Esophagus squamous epithelium (tissue), 4 donors: ENCODE data around the gene ATAD1.
"Not testable (repeated sequence)": the region's sequence is repeated elsewhere in the genome, so short reads cannot be mapped to it uniquely, and the experiment has no call there.

Experiments
- POLR2A ChIP-seq, 4 donors: fragments of 450-650 bp; IDR thresholded peaks; one replicate each; pipeline ENCODE4 v1.6.1; 2017; ENCODE audit warnings: antibody characterized with exemption in 4 of 4, mild to moderate bottlenecking in 4 of 4, moderate library complexity in 3 of 4
- TF ChIP-seq, protein P1 (sequence below), 6 experiments: fragments of 450-650 bp in 4 of 6; fragments of 200-600 bp in 2 of 6; sonication (generic) in 2 of 6; IDR thresholded peaks; one replicate each; pipeline ENCODE4 v1.5.1; 2016 to 2019; ENCODE audit warnings: antibody characterized with exemption in 6 of 6, mild to moderate bottlenecking in 4 of 6, moderate library complexity in 4 of 6

- TF ChIP-seq, protein P1, sequence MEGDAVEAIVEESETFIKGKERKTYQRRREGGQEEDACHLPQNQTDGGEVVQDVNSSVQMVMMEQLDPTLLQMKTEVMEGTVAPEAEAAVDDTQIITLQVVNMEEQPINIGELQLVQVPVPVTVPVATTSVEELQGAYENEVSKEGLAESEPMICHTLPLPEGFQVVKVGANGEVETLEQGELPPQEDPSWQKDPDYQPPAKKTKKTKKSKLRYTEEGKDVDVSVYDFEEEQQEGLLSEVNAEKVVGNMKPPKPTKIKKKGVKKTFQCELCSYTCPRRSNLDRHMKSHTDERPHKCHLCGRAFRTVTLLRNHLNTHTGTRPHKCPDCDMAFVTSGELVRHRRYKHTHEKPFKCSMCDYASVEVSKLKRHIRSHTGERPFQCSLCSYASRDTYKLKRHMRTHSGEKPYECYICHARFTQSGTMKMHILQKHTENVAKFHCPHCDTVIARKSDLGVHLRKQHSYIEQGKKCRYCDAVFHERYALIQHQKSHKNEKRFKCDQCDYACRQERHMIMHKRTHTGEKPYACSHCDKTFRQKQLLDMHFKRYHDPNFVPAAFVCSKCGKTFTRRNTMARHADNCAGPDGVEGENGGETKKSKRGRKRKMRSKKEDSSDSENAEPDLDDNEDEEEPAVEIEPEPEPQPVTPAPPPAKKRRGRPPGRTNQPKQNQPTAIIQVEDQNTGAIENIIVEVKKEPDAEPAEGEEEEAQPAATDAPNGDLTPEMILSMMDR (IDR thresholded peaks at IDR 0.05), result not testable (repeated sequence)
- not testable (repeated sequence) for TF ChIP-seq POLR2A (IDR thresholded peaks at IDR 0.05)
These were observed 74.9 kb downstream of the ATAD1 start for GRCh38 chr10:87742992-87743610.
